GM12875 (cell line): ENCODE measurements around the gene PTPN11.

ENCODE experiments used
- H3K4me3 ChIP-seq: one replicate; pipeline ENCODE4 v1.5.1; 2011; ENCODE audit warnings: low read depth, low read length, control low read depth
- TF ChIP-seq, protein P1 (sequence below): IDR thresholded peaks from 2 replicates; pipeline ENCODE4 v1.5.1; 2011; ENCODE audit warnings: low read depth, mild to moderate bottlenecking, control low read depth, inconsistent platforms, low read length, moderate library complexity, borderline replicate concordance; ENCODE audit not compliant: insufficient read depth

The PTPN11 gene

DNA sequence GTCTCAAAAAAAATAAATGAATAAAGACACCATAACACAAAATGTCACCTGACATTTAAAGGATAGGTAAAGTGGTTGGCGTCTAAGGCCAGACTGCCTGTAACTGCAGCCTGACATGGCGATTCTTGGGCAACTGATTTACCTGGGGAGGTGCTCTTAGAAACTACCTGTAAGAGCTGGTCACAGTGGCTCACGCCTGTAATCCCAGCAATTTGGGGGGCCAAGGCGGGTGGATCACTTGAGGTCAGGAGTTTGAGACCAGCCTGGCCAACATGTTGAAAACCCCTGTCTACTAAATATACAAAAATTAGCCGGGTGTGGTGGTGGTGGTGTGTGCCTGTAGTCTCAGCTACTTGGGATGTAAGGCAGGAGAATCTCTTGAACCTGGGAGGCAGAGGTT lies 17.7 kb upstream of the PTPN11 start:
- no peak overlapping the region for H3K4me3 ChIP-seq
- TF ChIP-seq, protein P1, sequence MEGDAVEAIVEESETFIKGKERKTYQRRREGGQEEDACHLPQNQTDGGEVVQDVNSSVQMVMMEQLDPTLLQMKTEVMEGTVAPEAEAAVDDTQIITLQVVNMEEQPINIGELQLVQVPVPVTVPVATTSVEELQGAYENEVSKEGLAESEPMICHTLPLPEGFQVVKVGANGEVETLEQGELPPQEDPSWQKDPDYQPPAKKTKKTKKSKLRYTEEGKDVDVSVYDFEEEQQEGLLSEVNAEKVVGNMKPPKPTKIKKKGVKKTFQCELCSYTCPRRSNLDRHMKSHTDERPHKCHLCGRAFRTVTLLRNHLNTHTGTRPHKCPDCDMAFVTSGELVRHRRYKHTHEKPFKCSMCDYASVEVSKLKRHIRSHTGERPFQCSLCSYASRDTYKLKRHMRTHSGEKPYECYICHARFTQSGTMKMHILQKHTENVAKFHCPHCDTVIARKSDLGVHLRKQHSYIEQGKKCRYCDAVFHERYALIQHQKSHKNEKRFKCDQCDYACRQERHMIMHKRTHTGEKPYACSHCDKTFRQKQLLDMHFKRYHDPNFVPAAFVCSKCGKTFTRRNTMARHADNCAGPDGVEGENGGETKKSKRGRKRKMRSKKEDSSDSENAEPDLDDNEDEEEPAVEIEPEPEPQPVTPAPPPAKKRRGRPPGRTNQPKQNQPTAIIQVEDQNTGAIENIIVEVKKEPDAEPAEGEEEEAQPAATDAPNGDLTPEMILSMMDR = no peak

DNA sequence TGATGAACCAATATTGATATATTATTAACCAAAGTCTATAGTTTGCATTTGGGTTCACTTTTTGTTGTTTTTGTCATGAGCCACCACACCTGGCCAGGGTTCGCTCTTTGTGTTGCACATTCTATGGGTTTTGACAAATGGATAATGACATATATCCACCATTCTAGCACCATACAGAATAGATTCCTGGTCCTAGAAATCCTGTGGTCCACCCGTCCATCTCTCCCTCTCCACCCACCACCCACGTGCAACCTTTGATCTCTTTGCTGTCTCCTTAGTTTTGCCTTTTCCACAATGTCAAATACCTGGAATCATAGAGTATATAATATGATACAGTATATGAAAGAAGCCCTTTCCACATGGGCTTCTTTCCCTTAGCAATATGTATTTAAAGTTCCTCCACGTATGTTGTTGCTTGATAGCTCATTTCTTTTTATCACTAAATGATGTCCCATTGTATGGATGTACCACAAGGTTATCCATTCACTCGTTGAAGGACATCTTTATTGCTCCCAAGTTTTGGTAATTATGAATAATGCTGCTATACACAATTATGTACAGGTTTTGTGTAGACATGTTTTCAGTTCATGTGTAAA lies 16.7 kb upstream of the PTPN11 start:
- TF ChIP-seq, protein P1 = no peak
- H3K4me3 ChIP-seq = no peak overlapping the region

DNA sequence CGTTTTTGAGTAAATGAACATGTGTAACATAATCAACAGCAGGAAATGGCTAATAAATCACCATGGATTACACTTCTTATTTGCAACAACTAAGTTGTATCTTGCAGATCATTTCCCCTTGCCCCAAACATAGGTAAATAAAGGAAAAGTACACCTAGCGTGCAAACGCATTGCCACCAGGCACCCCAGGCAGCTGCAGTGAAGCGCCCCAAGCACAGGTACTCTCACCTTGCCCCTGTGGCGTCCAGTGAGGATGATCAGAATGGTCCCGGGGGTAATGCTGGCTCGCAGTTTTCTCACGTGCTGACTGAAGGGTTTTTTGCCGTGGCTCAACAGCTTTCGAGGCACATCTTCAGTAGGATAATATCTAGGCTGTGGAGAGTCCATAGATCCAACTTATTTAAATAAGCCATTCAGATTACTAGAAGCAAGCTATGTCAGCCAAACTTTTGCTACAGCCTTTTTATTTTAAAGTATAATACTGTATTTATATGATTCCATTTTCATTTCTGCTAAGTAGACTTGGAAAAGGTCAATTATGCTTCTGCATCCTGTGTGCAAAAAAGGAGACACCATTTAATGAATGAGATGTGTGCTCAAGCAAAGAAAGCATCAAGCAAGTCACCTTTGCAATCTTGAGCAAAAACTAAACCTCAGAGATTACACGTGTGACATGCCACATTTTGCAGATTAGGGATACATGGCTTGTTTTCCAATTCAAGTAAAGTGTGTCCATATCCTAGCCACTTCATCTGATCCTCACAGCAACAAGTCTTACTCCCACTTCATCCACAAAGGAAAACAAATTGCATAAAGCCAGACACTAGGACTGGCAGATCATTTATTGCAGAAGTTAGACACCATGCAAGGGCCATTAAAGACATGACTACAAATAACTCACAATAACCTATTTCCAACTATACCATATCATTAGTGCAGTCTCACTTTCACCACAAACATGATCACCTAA lies 11.9 kb upstream of the PTPN11 start:
- TF ChIP-seq, protein P1 = no peak
- peak overlapping the region; percentile 73 for H3K4me3 ChIP-seq

DNA sequence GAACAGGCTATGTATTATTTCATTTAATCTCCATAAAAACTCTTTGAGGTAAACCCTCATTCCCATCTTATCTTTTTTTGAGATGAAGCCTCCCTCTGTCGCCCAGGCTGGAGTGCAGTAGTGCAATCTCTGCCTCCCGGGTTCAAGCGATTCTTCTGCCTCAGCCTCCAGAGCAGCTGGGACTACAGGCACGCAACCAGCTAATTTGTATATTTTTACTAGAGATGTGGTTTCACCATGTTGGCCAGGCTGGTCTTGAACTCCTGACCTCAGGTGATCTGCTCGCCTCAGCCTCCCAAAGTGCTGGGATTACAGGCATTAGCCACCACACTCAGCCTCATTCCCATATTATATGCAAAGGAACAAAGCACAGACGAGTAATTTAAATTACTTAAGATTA lies 11.1 kb upstream of the PTPN11 start:
- H3K4me3 ChIP-seq = peak overlapping the region; percentile 73

DNA sequence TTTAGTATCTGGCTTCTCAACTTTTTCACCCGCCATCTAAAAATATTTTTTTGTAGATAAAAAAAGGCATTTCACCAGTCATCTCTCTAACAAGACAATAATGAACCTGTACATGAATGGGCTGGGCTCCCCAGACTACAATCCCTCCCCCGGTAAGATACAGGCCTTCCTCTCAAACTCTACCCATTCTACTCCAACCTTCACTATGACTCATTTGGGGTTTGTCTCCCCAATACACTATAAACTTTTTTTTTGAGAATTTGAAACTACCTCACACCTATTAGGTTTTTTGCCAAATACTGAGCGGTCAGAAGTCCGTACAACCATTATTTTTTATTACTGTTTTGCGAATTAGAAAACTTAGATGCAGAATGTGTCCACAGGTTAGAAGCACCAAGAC lies 10.1 kb upstream of the PTPN11 start:
- TF ChIP-seq, protein P1 = no peak

DNA sequence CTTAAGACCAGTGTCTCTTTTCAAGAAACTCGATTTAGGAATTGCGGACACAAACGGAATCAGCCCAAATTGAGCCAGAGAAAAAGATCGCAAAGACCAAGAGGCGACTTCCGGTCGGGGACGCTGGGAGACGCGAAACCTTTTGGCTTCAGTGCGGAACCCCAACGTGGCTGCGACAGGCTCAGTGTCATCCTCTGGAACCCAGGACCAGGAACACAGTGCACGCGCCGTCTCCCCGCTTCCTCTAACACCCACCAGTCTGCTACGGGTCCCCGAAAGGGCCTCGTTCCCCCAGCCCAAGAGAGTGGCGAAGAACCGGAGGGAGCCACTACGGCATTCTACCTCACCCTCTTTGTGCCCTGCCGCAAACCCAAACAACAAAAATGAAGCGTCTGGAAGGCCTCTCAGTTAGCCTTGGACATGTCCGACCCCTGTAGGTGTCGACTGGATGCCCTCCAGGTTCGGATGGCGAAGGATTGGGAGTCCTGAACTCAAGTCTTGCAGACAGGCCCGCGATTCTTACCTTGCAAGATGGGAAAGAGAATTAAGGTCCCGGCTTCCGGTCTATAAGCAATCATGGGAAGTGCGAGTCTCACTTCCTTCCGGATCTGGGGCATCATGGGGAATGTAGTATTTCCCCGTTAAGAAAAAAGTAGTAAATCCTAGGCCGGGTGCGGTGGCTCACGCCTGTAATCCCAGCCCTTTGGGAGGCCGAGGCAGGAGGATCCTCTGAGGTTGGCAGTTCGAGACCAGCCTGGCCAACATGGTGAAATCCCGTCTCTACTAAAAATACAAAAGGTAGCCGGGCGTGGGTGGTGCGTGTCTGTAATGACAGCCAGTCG lies 9.5 kb upstream of the PTPN11 start, which contains the start of gene RPL6:
RPL6 (minus strand) TSS at position 542 of the 842 bp plus-strand sequence. CDS start 949 bp downstream, outside the sequence.
- TF ChIP-seq, protein P1 = no peak

More for the DNA sequence above, 10.1 kb upstream of the PTPN11 start:
- peak overlapping the region; percentile 73 for H3K4me3 ChIP-seq

DNA sequence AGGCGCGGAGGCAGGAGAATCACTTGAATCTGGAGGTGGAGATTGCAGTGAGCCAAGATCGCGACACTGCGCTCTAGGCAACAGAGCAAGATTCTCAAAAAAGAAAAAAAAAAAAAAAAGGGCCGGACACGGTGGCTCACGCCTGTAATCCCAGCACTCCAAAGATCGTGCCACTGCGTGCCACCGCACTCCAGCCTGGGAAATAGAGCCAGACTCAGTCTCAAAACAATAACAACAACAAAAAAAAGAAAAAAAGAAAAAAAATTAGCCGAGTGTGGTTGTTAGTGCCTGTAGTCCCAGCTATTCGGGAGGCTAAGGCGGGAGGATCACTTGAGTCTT lies 8.9 kb upstream of the PTPN11 start:
- TF ChIP-seq, protein P1 = no peak
- H3K4me3 ChIP-seq = no peak overlapping the region

More for the DNA sequence above, 9.5 kb upstream of the PTPN11 start, which contains the start of gene RPL6:
- peak within 1 kb of the TSS; percentile 73 for H3K4me3 ChIP-seq
